Activated T-cell treated with anti-CD3 and anti-CD28 coated beads for 48 hours (primary cell): ENCODE data around the gene DIP2C.
"Not testable (repeated sequence)": the region's sequence is repeated elsewhere in the genome, so short reads cannot be mapped to it uniquely, and the experiment has no call there.

Source experiments
- DNase-seq: peaks from one replicate; pipeline ENCODE4 v3.0.0-alpha.2; 2020; ENCODE audit warnings: low read depth

DIP2C gene

GRCh38 chr10:323651-324293, 365.7 kb downstream of the DIP2C start:
- peak; percentile 29 for DNase-seq

DNA sequence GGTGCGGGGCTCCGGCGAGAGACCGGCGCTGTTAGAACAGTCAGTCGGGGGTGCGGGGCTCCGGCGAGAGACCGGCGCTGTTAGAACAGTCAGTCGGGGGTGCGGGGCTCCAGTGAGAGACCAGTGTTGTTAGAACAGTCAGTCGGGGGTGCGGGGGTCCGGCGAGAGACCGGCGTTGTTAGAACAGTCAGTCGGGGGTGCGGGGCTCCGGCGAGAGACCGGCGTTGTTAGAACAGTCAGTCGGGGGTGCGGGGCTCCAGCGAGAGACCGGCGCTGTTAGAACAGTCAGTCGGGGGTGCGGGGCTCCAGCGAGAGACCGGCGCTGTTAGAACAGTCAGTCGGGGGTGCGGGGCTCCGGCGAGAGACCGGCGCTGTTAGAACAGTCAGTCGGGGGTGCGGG, 366.4 kb downstream of the DIP2C start:
- DNase-seq = not testable (repeated sequence)

DNA sequence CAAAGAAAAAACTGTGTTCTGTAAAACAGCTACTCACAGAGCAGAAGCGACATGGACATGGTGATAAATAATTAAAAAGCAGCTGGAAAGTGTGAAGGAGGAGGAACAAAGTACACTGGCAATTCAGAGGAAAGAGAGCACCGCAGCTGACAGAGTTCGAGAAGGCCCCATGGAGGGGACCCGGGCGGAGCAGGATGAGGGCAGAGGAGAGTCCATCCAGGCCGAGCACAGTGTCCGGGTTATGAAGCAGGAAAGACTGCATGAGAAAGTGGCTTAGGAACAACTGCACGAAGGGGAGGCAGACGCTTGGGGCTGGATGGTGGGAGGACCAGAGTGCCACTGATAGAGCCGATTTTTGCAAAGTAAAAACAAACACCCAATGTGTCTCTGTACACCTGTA, 368.7 kb downstream of the DIP2C start:
- no peak for DNase-seq

GRCh38 chr10:317926-318325, 371.5 kb downstream of the DIP2C start:
- DNase-seq = no peak

- DNase-seq = no peak
Observed at GRCh38 chr10:317271-317769, 372.1 kb downstream of the DIP2C start.

- DNase-seq = no peak
Observed at GRCh38 chr10:316390-316789, 373.1 kb downstream of the DIP2C start.

- DNase-seq = no peak
Observed at GRCh38 chr10:314871-315270, 374.6 kb downstream of the DIP2C start.

DNA sequence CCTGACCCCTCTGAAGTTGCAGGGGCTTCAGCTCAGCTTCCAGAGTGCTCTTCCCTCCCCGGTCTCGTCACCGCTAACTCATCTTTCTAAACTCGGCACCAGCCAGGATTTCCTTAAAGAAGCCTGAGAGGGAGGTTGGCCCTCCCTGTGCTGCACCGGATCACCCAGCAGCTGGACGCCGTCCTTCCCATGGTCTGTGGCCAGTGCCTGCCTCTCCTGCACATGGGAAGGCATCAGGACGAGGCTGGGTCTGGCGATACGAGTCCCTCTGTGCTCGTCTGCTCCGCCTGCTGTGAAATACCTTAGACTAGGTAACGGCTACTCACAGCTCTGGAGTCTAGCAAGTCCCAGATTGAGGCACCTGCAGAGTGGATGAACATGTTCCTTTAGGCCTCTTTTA, 375.1 kb downstream of the DIP2C start:
- no peak for DNase-seq

GRCh38 chr10:311901-312665, 377.4 kb downstream of the DIP2C start:
- DNase-seq = no peak

- no peak for DNase-seq
Observed at GRCh38 chr10:310976-311639, 378.4 kb downstream of the DIP2C start.

GRCh38 chr10:310371-310770, 379.1 kb downstream of the DIP2C start:
- no peak for DNase-seq

DNA sequence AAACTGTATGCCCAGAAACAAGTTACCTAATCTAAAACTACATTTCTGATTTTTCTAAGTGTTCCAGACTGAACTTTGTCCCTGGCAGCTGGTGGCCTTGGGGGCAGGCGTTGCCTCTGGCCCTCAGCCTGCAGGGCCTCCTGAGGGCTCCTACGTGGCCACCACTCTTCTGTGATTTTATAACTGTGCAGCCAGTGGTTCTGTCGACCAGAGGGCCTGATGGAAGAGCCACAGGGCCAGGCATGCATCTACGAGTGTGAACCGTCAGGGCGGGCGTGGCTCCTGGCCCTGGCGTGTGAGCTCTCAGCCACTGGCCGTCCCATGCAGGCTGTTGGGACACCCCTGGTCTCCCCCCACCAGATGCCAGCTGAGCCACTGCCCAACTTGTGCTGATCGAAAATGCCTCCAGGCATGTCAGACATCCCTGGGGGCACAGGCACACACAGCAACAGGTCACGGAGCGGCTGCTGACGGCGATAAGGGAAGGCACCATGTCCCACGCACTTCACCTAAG, 380.8 kb downstream of the DIP2C start:
- DNase-seq = no peak

- DNase-seq = no peak
Observed at GRCh38 chr10:308101-308500, 381.4 kb downstream of the DIP2C start.

DNA sequence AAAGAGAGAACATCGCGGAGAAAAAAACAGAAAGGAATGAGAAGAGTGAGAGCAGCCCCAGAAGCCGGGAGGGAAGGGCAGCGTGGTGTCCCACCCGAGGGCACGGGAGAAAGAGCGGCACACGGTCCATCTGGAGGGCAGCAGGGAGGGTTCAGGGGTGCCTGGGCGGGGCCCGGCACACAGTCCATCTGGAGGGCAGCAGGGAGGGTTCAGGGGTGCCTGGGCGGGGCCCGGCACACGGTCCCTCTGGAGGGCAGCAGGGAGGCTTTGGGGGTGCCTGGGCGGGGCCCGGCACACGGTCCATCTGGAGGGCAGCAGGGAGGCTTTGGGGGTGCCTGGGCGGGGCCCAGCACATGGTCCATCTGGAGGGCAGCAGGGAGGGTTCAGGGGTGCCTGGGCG, 381.8 kb downstream of the DIP2C start:
- DNase-seq = no peak

DNA sequence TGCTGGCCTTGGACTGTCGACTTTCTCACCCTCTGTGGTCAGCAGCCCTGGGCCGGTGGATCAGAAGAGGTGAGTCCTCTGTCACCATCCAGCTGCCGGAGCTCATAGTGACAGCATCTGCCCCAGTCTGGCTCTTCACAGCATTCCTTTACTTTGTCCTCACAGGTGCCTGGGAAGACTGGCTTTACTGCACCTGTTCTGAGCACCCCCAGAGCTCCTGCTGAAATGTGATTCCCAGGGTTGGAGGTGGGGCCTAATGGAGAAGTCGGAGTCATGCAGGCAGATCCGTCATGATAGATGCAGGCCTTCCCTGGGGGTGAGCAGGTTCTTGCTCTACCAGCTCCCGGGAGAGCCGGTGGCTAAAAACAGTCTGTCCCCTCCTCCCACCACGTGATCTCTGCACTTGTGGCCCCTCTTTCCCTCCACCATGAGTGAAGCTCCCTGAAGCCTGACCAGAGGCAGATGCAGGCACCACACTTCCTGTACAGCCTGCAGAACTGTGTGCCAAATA, 382.7 kb downstream of the DIP2C start:
- DNase-seq = no peak

- no peak for DNase-seq
Observed at GRCh38 chr10:306007-306674, 383.3 kb downstream of the DIP2C start.

GRCh38 chr10:305034-305433, 384.4 kb downstream of the DIP2C start:
- no peak for DNase-seq

- no peak for DNase-seq
Observed at GRCh38 chr10:301536-301935, 387.9 kb downstream of the DIP2C start.

- DNase-seq = not testable (repeated sequence)
Observed at GRCh38 chr10:300580-300979, 388.9 kb downstream of the DIP2C start.

DNA sequence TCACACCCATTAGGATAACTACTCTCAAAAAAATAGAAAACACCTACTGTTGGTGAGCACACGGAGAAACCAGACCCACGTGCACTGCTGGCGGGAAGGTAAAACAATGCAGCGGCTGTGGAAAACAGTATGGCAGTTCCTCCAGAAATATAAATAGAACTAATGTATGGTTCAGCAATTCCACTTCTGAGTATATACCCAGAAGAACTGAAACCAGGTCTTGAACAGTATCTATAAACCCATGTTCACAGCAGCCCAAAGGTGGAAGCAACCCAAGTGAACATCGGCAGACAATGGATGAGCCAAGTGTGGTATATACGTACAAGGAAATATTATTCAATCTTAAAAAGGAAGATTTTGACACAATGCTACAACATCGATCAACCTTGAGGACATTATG, 389.5 kb downstream of the DIP2C start:
- DNase-seq = no peak

DNA sequence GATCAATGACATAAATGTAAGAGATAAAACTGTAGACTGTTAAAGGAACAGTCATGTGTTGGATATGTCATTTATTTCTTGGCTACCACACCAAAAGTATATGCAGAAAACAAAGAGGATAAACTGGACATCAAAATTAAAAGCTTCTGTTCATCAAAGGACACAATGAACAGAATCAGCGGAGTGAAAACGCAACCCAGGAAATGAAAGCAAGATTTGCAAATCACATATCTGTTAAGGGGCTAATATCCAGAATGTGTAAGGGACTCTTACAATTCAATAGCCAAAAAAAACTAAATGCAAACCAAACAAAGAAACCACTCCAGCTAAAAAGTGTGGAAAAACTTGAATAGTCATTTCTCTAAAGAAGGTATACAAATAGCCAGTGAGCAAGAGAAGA, 390.0 kb downstream of the DIP2C start:
- no peak for DNase-seq

GRCh38 chr10:298033-298432, 391.4 kb downstream of the DIP2C start:
- DNase-seq = no peak
